HepG2 (cell line): ENCODE measurements around the gene C2orf81. TPM values are rescaled to one million over a fixed set of nuclear protein-coding genes. Genes with fewer than 3 reads are reported as not detected.
A peak's percentile ranks its signal among the peaks of the same experiment; 100 is the strongest.

ENCODE experiments used
- AHDC1 ChIP-seq: sonication (generic); formaldehyde crosslinking; IDR thresholded peaks from 2 replicates; pipeline ENCODE4 v1.5.1; 2020; ENCODE audit warnings: mild to moderate bottlenecking, missing genetic modification reagents, borderline replicate concordance
- ARID2 ChIP-seq: sonication (generic); formaldehyde crosslinking; IDR thresholded peaks from 2 replicates; pipeline ENCODE4 v1.8.1; 2022; ENCODE audit warnings: mild to moderate bottlenecking, missing genetic modification reagents, borderline replicate concordance
- CENPX ChIP-seq: sonication (generic); formaldehyde crosslinking; IDR thresholded peaks from 2 replicates; pipeline ENCODE4 v1.9.0; 2021; ENCODE audit warnings: mild to moderate bottlenecking, missing genetic modification reagents, moderate library complexity
- CSRNP1 ChIP-seq: sonication (generic); formaldehyde crosslinking; IDR thresholded peaks from 2 replicates; pipeline ENCODE4 v1.8.1; 2023; ENCODE audit warnings: mild to moderate bottlenecking, missing genetic modification reagents
- FOXA1 ChIP-seq, 2 experiments: fragments of 450-650 bp in 1 of 2; sonication (generic) in 1 of 2; formaldehyde crosslinking in 1 of 2; IDR thresholded peaks; 2 replicates each; pipeline versions ENCODE4 v1.4.0 to v1.6.1; 2016 to 2020; ENCODE audit warnings: missing genetic modification reagents in 1 of 2
- KLF11 ChIP-seq: IDR thresholded peaks from 2 replicates; pipeline ENCODE4 v1.6.1; 2016; ENCODE audit warnings: missing compliant biosample characterization
- MBD4 ChIP-seq: IDR thresholded peaks from 2 replicates; pipeline ENCODE4 v1.6.1; 2012; ENCODE audit warnings: low read length, inconsistent platforms, borderline replicate concordance
- MED13 ChIP-seq: sonication (generic); formaldehyde crosslinking; IDR thresholded peaks from 2 replicates; pipeline ENCODE4 v1.5.0; 2020; ENCODE audit warnings: missing genetic modification reagents
- MYNN ChIP-seq: sonication (generic); formaldehyde crosslinking; IDR thresholded peaks from 2 replicates; pipeline ENCODE4 v1.4.0; 2020; ENCODE audit warnings: mild to moderate bottlenecking, low read depth, missing genetic modification reagents
- PAXIP1 ChIP-seq: sonication (generic); formaldehyde crosslinking; conservative IDR thresholded peaks from 2 replicates; pipeline ENCODE4 v1.4.0; 2020; ENCODE audit warnings: mild to moderate bottlenecking, missing genetic modification reagents, moderate library complexity
- SNAPC2 ChIP-seq: sonication (generic); formaldehyde crosslinking; IDR thresholded peaks from 2 replicates; pipeline ENCODE4 v1.8.1; 2022; ENCODE audit warnings: mild to moderate bottlenecking, missing genetic modification reagents
- SRF ChIP-seq: IDR thresholded peaks from 2 replicates; pipeline ENCODE4 v1.6.1; 2011; ENCODE audit warnings: mild to moderate bottlenecking, low read depth, low read length, moderate library complexity
- ZBTB42 ChIP-seq: sonication (generic); formaldehyde crosslinking; IDR thresholded peaks from 2 replicates; pipeline ENCODE4 v1.5.0; 2020; ENCODE audit warnings: mild to moderate bottlenecking, missing genetic modification reagents
- ZMAT3 ChIP-seq: sonication (generic); formaldehyde crosslinking; conservative IDR thresholded peaks from 2 replicates; pipeline ENCODE4 v1.7.0; 2021; ENCODE audit warnings: missing genetic modification reagents
- ZNF282 ChIP-seq: fragments of 450-650 bp; IDR thresholded peaks from 2 replicates; pipeline ENCODE4 v1.6.1; 2018; ENCODE audit not compliant: partially characterized antibody
- ZNF326 ChIP-seq: sonication (generic); formaldehyde crosslinking; IDR thresholded peaks from 2 replicates; pipeline ENCODE4 v1.4.0; 2020; ENCODE audit warnings: missing genetic modification reagents, borderline replicate concordance
- ZNF414 ChIP-seq: sonication (generic); formaldehyde crosslinking; IDR thresholded peaks from 2 replicates; pipeline ENCODE4 v1.5.0; 2020; ENCODE audit warnings: missing genetic modification reagents
- ZNF556 ChIP-seq: sonication (generic); formaldehyde crosslinking; IDR thresholded peaks from 2 replicates; pipeline ENCODE4 v1.4.0; 2020; ENCODE audit warnings: mild to moderate bottlenecking, missing genetic modification reagents, borderline replicate concordance
- ZNF570 ChIP-seq: sonication (generic); formaldehyde crosslinking; IDR thresholded peaks from 2 replicates; pipeline ENCODE4 v1.4.0; 2020; ENCODE audit warnings: mild to moderate bottlenecking, missing genetic modification reagents, borderline replicate concordance
- polyA plus RNA-seq, 8 experiments: library from polyadenylated mRNA; depleted of rRNA in 3 of 8; stranded (reverse) in 7 of 8; unstranded in 1 of 8; fragments of >200 nt; fragmentation: Illumina TruSeq in 4 of 8; extraction: Trizol in 4 of 8; gene quantifications; 2 replicates each; pipeline versions ENCODE4 v1.2.1 to v1.2.3, GENCODE V29; 2011 to 2016; ENCODE audit warnings: low read depth in 4 of 8, missing spikeins in 1 of 8, mixed read lengths in 1 of 8; ENCODE audit not compliant: insufficient read depth in 1 of 8
- total RNA-seq, 5 experiments: library from RNA; depleted of rRNA; stranded (reverse); fragments of >200 nt; fragmentation: Illumina TruSeq; extraction: Trizol; gene quantifications; 2 replicates each; pipeline ENCODE4 v1.2.3, GENCODE V29; 2016; ENCODE audit warnings: low read depth in 1 of 5

Gene C2orf81
- total and polyA plus RNA-seq, 2 of the 13 experiments (the other 11 are each of a cell fraction or from before 2014, with no cell fraction given) = 0.15 to 0.17 TPM

GRCh38 chr2:74464406-74464805 is 43.0 kb upstream of the C2orf81 start (continued):
- TF ChIP-seq PAXIP1 (CRISPR knock-in tag) = no peak
- peak; percentile 38; the same call in 1 of the 2 replicates for TF ChIP-seq CSRNP1 (CRISPR knock-in tag)
- TF ChIP-seq ZNF282 = no peak
- no peak for TF ChIP-seq MBD4
- TF ChIP-seq CENPX (CRISPR knock-in tag) = no peak
- TF ChIP-seq ZBTB42 (CRISPR knock-in tag) = no peak
- TF ChIP-seq ZNF570 (CRISPR knock-in tag) = no peak
- no peak for TF ChIP-seq ZNF414 (CRISPR knock-in tag)
- no peak for TF ChIP-seq ZNF556 (CRISPR knock-in tag)
- no peak for TF ChIP-seq ZNF326 (CRISPR knock-in tag)
- TF ChIP-seq AHDC1 (CRISPR knock-in tag) = no peak
- no peak for TF ChIP-seq MYNN (CRISPR knock-in tag)
- TF ChIP-seq FOXA1 (IDR thresholded peaks at IDR 0.05) = no peak
- no peak for TF ChIP-seq FOXA1 (CRISPR knock-in tag; IDR thresholded peaks at IDR 0.05)
- 0 out of 2 replicates have a peak, but pooled peaks have one; percentile 9 for TF ChIP-seq MED13 (CRISPR knock-in tag)
- no peak for TF ChIP-seq KLF11
- no peak for TF ChIP-seq SRF
- peak; percentile 66; the same call in 1 of the 2 replicates for TF ChIP-seq SNAPC2 (CRISPR knock-in tag)
- TF ChIP-seq ZMAT3 (CRISPR knock-in tag) = 0 out of 2 replicates have a peak, but pooled peaks have one; percentile 6
- TF ChIP-seq ARID2 (CRISPR knock-in tag) = peak; percentile 67; the same call in 1 of the 2 replicates
